Measurements from ENCODE around the gene AKAP6. TPM values are rescaled to one million over a fixed set of nuclear protein-coding genes. Genes with fewer than 3 reads are reported as not detected.

Gene AKAP6
- total RNA-seq, 1 donor from 2014 or later: 1.3 TPM

DNA sequence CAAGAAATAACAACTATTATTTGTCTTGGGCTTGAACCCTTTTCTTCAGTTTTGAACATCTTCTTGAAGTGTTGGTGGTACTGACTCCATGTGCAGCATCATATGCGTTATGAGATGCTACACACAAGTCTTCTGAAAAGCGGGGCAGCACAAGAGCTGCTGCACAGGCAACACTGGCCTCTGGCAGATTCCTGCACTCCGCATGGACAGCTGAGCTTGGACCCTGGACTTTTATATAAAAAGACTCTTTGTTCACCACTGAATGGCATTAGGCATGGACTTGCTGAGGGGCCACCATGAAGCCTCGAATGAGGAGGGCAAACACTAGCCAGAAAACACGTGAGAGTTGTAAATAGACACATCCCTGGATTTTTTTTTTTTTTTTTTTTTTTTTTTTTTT lies 398.7 kb downstream of the AKAP6 start:
- Histone ChIP-seq H3K27me3 (ENCODE audit: control insufficient read depth, insufficient read depth, low read length) (no peaks in the 10 kb centered on the region), H3K36me3 (ENCODE audit: control insufficient read depth, insufficient read depth, low read length) (no peaks in the 10 kb centered on the region), H3K4me3 (ENCODE audit: low read depth, low read length) (no peak overlapping the region)
- TF ChIP-seq, protein P1, sequence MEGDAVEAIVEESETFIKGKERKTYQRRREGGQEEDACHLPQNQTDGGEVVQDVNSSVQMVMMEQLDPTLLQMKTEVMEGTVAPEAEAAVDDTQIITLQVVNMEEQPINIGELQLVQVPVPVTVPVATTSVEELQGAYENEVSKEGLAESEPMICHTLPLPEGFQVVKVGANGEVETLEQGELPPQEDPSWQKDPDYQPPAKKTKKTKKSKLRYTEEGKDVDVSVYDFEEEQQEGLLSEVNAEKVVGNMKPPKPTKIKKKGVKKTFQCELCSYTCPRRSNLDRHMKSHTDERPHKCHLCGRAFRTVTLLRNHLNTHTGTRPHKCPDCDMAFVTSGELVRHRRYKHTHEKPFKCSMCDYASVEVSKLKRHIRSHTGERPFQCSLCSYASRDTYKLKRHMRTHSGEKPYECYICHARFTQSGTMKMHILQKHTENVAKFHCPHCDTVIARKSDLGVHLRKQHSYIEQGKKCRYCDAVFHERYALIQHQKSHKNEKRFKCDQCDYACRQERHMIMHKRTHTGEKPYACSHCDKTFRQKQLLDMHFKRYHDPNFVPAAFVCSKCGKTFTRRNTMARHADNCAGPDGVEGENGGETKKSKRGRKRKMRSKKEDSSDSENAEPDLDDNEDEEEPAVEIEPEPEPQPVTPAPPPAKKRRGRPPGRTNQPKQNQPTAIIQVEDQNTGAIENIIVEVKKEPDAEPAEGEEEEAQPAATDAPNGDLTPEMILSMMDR (IDR thresholded peaks at IDR 0.05; ENCODE audit: insufficient read depth, low read length, poor library complexity, severe bottlenecking): no peak
- DNase-seq (ENCODE audit: low read depth): no peak

DNA sequence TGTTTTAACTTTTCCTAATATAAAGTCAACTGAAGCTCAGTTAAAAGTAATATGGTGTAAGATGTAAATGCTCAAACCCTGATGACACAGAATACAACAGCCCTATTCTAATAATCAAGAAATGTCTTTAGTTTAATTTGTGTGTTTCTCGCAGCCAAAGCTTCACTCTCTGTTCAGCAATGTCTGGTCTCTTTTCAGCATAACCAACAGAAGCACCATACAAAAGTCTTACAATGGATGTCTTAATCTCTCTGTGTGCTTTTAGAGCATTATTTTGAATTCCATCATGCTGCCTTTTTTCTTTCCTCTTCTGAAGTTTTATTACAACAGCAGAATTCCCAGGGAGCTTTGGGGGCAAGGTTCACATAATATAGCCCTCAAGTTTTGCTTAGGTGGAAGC lies 399.4 kb downstream of the AKAP6 start:
- no peak overlapping the region for H3K4me3 ChIP-seq (ENCODE audit: low read depth, low read length)
- no peaks in the 10 kb centered on the region for H3K36me3 ChIP-seq (ENCODE audit: control insufficient read depth, insufficient read depth, low read length)
- DNase-seq (ENCODE audit: low read depth): no peak
- H3K27me3 ChIP-seq (ENCODE audit: control insufficient read depth, insufficient read depth, low read length): no peaks in the 10 kb centered on the region
- TF ChIP-seq, protein P1 (IDR thresholded peaks at IDR 0.05; ENCODE audit: insufficient read depth, low read length, poor library complexity, severe bottlenecking): no peak

DNA sequence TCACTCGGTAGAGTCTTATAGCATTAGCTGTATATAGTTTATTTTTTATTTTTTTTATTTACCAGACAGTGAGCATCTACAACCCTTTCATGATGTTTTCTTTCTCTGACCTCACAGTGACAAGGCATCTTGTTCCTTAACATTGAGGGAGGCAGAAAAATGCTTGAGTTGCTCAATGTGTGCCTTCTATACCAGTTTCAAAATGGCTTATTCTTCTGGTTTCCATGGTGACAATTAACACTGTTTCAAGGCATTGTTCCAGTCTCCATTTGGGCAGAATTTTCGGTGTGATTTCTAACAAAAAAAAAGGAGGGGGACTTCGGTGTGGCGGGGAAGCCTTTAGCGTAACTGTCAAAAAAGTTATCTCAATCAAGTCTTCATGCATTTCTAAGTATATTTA lies 399.9 kb downstream of the AKAP6 start:
- H3K27me3 ChIP-seq (ENCODE audit: control insufficient read depth, insufficient read depth, low read length): no peaks in the 10 kb centered on the region
- TF ChIP-seq, protein P1 (IDR thresholded peaks at IDR 0.05; ENCODE audit: insufficient read depth, low read length, poor library complexity, severe bottlenecking): no peak

DNA sequence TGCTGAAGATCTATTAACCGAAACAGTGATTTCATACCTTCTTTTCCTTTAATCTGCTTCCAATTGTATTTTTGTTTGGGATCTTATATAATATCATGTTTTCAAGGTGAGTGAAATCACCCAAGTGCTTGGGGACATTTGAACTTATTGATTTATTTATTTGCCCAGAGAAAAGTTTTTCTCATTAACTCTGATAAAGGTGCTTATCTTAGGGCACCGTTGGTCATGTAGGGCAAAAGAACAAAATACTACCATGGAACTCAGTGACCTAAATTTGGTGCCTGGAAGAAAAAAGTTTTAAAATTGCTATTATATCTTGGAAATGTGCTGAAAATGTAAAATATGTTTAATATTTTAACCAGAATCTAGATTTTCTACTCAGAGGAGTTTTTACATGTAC lies 402.2 kb downstream of the AKAP6 start:
- no peak overlapping the region for H3K4me3 ChIP-seq (ENCODE audit: low read depth, low read length)
- TF ChIP-seq, protein P1 (IDR thresholded peaks at IDR 0.05; ENCODE audit: insufficient read depth, low read length, poor library complexity, severe bottlenecking): no peak

More for the DNA sequence above, 399.9 kb downstream of the AKAP6 start:
- no peak for DNase-seq (ENCODE audit: low read depth)
- Histone ChIP-seq H3K4me3 (ENCODE audit: low read depth, low read length) (no peak overlapping the region), H3K36me3 (ENCODE audit: control insufficient read depth, insufficient read depth, low read length) (no peaks in the 10 kb centered on the region)

DNA sequence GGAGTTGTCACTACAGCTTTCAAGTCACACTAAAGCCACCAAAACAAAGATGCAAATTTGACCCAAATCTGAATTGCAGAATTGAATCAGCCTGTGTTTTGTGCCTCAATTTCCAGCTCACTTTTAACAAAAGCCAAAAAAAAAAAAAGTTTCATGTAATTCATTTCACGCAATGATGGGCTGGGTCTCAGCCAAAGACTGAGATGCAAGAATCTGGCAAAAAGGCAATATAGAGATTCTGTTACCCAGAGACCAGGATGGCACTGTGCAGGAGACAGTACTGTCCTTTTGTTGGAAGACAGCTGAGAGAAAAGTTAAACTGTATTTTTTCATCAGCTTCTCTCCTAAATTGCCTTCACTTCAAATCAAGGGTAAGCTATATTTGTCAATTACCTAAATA lies 403.9 kb downstream of the AKAP6 start:
- H3K4me3 ChIP-seq (ENCODE audit: low read depth, low read length): no peak overlapping the region
- no peak for DNase-seq (ENCODE audit: low read depth)
- no peaks in the 10 kb centered on the region for H3K36me3 ChIP-seq (ENCODE audit: control insufficient read depth, insufficient read depth, low read length)
- TF ChIP-seq, protein P1 (IDR thresholded peaks at IDR 0.05; ENCODE audit: insufficient read depth, low read length, poor library complexity, severe bottlenecking): no peak
- no peaks in the 10 kb centered on the region for H3K27me3 ChIP-seq (ENCODE audit: control insufficient read depth, insufficient read depth, low read length)

More for the DNA sequence above, 402.2 kb downstream of the AKAP6 start:
- no peak for DNase-seq (ENCODE audit: low read depth)
- Histone ChIP-seq H3K36me3 (ENCODE audit: control insufficient read depth, insufficient read depth, low read length) (no peaks in the 10 kb centered on the region), H3K27me3 (ENCODE audit: control insufficient read depth, insufficient read depth, low read length) (no peaks in the 10 kb centered on the region)

DNA sequence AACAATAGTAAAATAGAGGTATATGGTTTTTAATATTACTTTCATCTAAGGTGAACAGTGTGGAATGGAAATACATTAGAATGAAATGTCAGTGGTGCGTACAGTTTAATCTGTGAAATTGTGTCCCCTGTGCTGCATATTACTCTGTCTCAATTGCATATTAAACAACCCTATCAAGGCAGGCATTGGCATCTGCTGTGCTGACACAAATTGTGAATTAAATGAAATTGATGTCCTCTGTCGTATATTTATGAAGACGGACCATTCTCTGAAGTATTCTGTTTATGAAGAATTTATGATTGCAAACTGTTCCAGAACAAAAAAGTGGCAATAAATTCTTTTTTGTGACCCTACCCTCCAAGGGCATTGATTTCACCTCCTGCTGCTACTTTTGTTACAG lies 405.2 kb downstream of the AKAP6 start:
- TF ChIP-seq, protein P1 (IDR thresholded peaks at IDR 0.05; ENCODE audit: insufficient read depth, low read length, poor library complexity, severe bottlenecking): no peak
- no peak overlapping the region for H3K4me3 ChIP-seq (ENCODE audit: low read depth, low read length)
- no peaks in the 10 kb centered on the region for H3K27me3 ChIP-seq (ENCODE audit: control insufficient read depth, insufficient read depth, low read length)
- DNase-seq (ENCODE audit: low read depth): no peak
- H3K36me3 ChIP-seq (ENCODE audit: control insufficient read depth, insufficient read depth, low read length): no peaks in the 10 kb centered on the region

Data from kidney epithelial cell (primary cell).